SK-N-MC (cell line): Measurements from ENCODE around the gene CT45A8.
"Not testable (repeated sequence)": the region's sequence is repeated elsewhere in the genome, so short reads cannot be mapped to it uniquely, and the experiment has no call there.

ENCODE experiments used
- DNase-seq: peaks from one replicate; pipeline ENCODE4 v3.0.0-alpha.2; 2011; ENCODE audit warnings: low read depth, low spot score
- H3K27ac ChIP-seq: fragments of 200-600 bp; sonication (generic); 2 replicates; pipeline ENCODE4 v1.5.1; 2016; ENCODE audit warnings: mixed run types
- H3K36me3 ChIP-seq: fragments of 200-600 bp; sonication (generic); 2 replicates; pipeline ENCODE4 v1.6.1; 2017; ENCODE audit warnings: antibody characterized with exemption, low read length, mixed read lengths; ENCODE audit not compliant: insufficient read depth
- H3K4me3 ChIP-seq: fragments of 200-600 bp; sonication (generic); 2 replicates; pipeline ENCODE4 v1.5.1; 2016
- H3K9ac ChIP-seq: fragments of 200-600 bp; sonication (generic); 2 replicates; pipeline ENCODE4 v1.8.0; 2017; ENCODE audit warnings: mixed run types, mixed read lengths; ENCODE audit not compliant: insufficient read length
- H3K9me3 ChIP-seq: fragments of 200-600 bp; sonication (generic); 2 replicates; pipeline ENCODE4 v1.6.1; 2017; ENCODE audit warnings: low read depth, mild to moderate bottlenecking, antibody characterized with exemption, low read length, moderate library complexity, mixed read lengths
- EZH2 ChIP-seq: fragments of 200-600 bp; sonication (generic); IDR thresholded peaks from one replicate; pipeline ENCODE4 v1.6.1; 2017; ENCODE audit warnings: antibody characterized with exemption
- FOXP2 ChIP-seq: optimal IDR thresholded peaks from 2 replicates; pipeline ENCODE3; 2011; ENCODE audit warnings: mild to moderate bottlenecking, moderate library complexity; ENCODE audit not compliant: insufficient read depth; ENCODE audit errors: extremely low read length, control extremely low read depth
- POLR2AphosphoS5 ChIP-seq: IDR thresholded peaks from 2 replicates; pipeline ENCODE4 v1.6.1; 2012; ENCODE audit warnings: mild to moderate bottlenecking, low read depth, low read length, borderline replicate concordance

CT45A8 gene, protein sequence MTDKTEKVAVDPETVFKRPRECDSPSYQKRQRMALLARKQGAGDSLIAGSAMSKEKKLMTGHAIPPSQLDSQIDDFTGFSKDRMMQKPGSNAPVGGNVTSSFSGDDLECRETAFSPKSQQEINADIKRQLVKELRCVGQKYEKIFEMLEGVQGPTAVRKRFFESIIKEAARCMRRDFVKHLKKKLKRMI

DNA sequence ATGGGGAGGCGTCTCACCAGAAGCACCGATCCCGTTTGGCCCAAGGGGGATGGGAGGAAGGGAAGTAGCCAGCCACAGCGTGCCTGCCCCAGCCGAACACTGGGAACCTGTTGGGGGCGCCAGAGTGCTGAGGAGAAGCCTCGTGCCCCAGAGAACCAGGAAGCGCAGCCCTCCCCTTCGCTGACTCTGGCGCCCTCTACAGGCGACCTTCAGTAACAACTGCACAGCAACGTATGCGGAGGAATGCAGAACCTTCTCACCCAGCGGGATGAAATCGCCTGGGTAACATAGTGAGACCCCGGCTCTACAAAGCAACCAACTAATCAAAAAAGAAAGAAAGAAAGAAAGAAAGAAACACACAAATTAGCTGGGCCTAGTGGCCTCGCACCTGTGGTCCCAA is at the start of gene CT45A8:
Gene CT45A8 (minus strand): TSS at position 101 of the 400 bp plus-strand sequence. CDS start 3,755 bp downstream, outside the sequence.
- not testable (repeated sequence) for H3K36me3 ChIP-seq, H3K9ac ChIP-seq, DNase-seq

DNA sequence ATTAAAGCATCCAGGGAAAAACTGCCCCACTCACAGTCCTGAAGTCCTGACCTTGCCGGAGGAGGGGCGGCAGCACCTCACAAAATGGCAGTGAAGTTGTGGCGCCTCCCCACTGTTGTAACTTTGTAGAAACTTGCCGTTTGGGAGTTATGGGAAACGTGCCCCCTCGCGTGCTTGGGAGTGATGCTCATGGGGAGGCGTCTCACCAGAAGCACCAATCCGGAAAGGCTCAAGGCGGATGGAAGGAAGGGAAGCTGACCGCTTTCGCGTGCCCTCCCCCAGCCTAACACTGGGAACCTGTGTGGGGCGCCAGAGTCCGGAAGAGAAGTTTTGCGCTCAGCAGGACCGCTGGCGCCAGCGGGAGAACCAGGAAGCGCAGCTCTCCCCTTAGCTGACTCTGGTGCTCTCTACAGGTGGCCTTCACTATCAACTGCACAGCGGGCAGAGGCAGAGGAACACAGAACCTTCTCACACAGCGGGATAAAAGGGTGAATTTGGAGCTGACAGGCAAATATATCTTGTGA is 39.0 kb upstream of the CT45A8 start, which contains the start of the genes CT45A10 and SAGE1:
Gene CT45A10 (minus strand): TSS at position 151 of the 524 bp plus-strand sequence. CDS start 8,100 bp downstream, outside the sequence.
Gene SAGE1 (plus strand): TSS at position 423 of the 524 bp plus-strand sequence. CDS start 2,527 bp downstream, outside the sequence.
- H3K9me3 ChIP-seq: no peaks in the 10 kb centered on the region
- H3K27ac ChIP-seq: no peak within 1 kb of the TSS
- H3K9ac ChIP-seq: no peak within 1 kb of the TSS
- H3K36me3 ChIP-seq: no peaks in the 10 kb centered on the region
- DNase-seq: no peak
- no peak within 1 kb of the TSS for H3K4me3 ChIP-seq
- TF ChIP-seq EZH2 (no peak), FOXP2 (no peak), POLR2AphosphoS5 (no peak)

More for the DNA sequence above, at the start of gene CT45A8:
- not testable (repeated sequence) for H3K4me3 ChIP-seq, H3K9me3 ChIP-seq, H3K27ac ChIP-seq

DNA sequence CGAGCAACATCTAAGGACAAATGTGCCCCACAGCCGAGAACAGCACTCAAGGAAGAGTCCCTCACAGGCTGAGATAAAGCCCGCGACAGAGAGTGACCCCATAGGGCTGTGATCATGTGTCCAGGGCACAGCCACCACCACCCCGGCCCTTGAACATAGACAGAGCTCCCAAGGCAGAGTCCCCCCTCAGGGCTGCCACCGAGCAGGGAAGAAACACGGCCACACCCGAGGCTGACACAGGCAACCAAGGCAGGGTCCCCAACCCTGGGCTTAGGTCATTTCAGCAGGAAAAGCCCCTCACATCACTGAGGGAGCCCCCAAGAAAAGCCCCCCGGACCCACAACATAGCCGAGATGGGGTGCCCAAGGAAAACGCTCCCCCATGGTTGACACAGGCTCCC is 38.4 kb upstream of the CT45A8 start:
- Histone ChIP-seq H3K9me3 (no peaks in the 10 kb centered on the region), H3K36me3 (no peaks in the 10 kb centered on the region), H3K4me3 (no peak overlapping the region), H3K27ac (no peak overlapping the region), H3K9ac (no peak overlapping the region)
- TF ChIP-seq FOXP2 (no peak), EZH2 (no peak), POLR2AphosphoS5 (no peak)
- DNase-seq: no peak

DNA sequence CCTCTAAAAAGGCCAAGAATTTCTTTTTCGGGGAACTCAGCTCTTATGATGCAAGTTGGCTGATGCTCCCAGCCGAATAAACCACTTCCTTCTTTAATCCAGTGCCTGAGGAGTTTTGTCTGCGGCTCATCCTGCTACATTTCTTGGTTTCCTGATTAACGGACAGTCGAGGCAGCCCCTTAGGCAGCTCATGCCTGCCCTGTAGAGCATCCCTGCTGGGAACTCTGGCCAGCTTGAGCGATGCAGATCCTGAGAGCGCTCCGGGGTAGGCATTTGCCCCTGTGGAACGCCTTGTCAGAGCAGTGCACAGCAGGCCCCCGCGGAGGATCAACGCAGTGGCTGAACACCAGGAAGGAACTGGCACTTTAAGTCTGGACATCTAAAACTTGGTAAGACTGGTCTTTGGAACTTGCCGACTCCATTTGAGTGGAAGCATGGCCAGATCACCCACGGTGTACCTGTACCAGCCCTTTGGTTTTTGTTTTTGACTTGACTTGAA is 35.8 kb upstream of the CT45A8 start:
- no peak for DNase-seq
- H3K9ac ChIP-seq: no peak overlapping the region
- no peaks in the 10 kb centered on the region for H3K36me3 ChIP-seq
- no peak overlapping the region for H3K4me3 ChIP-seq
- TF ChIP-seq EZH2: no peak
- TF ChIP-seq POLR2AphosphoS5: no peak
- no peak for TF ChIP-seq FOXP2
- H3K27ac ChIP-seq: no peak overlapping the region
- H3K9me3 ChIP-seq: no peaks in the 10 kb centered on the region

DNA sequence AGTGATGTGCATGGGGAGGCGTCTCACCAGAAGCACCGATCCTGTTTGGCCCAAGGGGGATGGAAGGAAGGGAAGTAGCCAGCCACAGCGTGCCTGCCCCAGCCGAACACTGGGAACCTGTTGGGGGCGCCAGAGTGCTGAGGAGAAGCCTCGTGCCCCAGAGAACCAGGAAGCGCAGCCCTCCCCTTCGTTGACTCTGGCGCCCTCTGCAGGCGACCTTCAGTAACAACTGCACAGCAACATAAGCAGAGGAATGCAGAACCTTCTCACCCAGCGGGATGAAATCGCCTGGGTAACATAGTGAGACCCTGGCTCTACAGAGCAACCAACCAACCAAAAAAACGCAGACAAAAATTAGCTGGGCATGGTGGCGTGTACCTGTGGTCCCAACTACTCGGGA is 34.6 kb upstream of the CT45A8 start:
- H3K4me3 ChIP-seq, H3K36me3 ChIP-seq, H3K9ac ChIP-seq, H3K27ac ChIP-seq, DNase-seq, H3K9me3 ChIP-seq: not testable (repeated sequence)

DNA sequence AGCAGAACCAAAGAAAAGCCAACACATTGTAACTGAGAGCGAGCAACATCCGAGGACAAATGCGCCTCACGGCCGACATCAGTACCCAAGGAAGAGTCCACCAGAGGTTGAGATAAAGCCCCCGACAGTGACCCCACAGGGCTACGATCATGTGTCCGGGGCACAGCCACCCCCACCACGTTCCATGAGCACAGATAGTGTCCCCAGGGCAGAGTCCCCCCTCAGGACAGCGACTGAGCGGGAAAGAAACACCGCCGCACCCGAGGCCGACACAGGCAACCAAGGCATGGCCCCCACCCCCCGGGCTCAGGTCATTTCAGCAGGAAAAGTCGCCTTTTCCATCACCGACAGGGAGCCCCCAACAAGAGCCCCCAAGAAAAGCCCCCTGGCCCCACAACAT is 33.9 kb upstream of the CT45A8 start:
- H3K36me3 ChIP-seq, H3K4me3 ChIP-seq, DNase-seq, H3K9ac ChIP-seq, H3K27ac ChIP-seq, H3K9me3 ChIP-seq: not testable (repeated sequence)

DNA sequence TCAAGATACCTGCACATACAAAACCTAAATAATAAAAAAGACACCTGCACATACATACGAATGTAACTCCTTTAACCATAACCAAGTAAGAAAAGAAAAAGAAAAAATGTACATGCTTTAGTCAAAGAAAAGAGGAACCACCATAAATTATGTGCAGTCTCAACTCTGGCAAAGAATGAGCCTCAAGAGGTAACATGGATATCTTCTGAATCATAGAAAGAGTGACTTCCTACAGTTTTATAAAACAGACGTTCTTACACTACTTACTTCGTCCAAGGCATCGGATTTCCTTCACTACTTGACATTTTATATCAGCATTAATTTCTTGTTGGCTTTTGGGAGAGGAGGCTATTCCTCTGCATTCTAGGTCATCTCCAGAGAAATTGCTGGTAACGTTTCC is 28.4 kb upstream of the CT45A8 start:
- not testable (repeated sequence) for H3K9ac ChIP-seq, H3K9me3 ChIP-seq, DNase-seq, H3K4me3 ChIP-seq, H3K36me3 ChIP-seq, H3K27ac ChIP-seq

DNA sequence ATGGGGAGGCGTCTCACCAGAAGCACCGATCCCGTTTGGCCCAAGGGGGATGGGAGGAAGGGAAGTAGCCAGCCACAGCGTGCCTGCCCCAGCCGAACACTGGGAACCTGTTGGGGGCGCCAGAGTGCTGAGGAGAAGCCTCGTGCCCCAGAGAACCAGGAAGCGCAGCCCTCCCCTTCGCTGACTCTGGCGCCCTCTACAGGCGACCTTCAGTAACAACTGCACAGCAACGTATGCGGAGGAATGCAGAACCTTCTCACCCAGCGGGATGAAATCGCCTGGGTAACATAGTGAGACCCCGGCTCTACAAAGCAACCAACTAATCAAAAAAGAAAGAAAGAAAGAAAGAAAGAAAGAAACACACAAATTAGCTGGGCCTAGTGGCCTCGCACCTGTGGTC is 17.4 kb upstream of the CT45A8 start, which contains the start of gene CT45A9:
Gene CT45A9 (minus strand): TSS at position 101 of the 400 bp plus-strand sequence. CDS start 3,751 bp downstream, outside the sequence.
- not testable (repeated sequence) for H3K4me3 ChIP-seq, DNase-seq, H3K9me3 ChIP-seq, H3K9ac ChIP-seq, H3K27ac ChIP-seq, H3K36me3 ChIP-seq

DNA sequence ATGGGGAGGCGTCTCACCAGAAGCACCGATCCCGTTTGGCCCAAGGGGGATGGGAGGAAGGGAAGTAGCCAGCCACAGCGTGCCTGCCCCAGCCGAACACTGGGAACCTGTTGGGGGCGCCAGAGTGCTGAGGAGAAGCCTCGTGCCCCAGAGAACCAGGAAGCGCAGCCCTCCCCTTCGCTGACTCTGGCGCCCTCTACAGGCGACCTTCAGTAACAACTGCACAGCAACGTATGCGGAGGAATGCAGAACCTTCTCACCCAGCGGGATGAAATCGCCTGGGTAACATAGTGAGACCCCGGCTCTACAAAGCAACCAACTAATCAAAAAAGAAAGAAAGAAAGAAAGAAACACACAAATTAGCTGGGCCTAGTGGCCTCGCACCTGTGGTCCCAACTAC is 17.2 kb downstream of the CT45A8 start, which contains the start of gene CT45A7:
Gene CT45A7 (minus strand): TSS at position 101 of the 400 bp plus-strand sequence. CDS start 3,747 bp downstream, outside the sequence.
- H3K9me3 ChIP-seq, H3K36me3 ChIP-seq, H3K4me3 ChIP-seq, DNase-seq, H3K27ac ChIP-seq, H3K9ac ChIP-seq: not testable (repeated sequence)

DNA sequence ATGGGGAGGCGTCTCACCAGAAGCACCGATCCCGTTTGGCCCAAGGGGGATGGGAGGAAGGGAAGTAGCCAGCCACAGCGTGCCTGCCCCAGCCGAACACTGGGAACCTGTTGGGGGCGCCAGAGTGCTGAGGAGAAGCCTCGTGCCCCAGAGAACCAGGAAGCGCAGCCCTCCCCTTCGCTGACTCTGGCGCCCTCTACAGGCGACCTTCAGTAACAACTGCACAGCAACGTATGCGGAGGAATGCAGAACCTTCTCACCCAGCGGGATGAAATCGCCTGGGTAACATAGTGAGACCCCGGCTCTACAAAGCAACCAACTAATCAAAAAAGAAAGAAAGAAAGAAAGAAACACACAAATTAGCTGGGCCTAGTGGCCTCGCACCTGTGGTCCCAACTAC is 34.4 kb downstream of the CT45A8 start, which contains the start of gene CT45A2:
Gene CT45A2 (minus strand): TSS at position 101 of the 400 bp plus-strand sequence. CDS start 3,747 bp downstream, outside the sequence.
- not testable (repeated sequence) for H3K9ac ChIP-seq, H3K4me3 ChIP-seq, H3K36me3 ChIP-seq, DNase-seq, H3K9me3 ChIP-seq, H3K27ac ChIP-seq

DNA sequence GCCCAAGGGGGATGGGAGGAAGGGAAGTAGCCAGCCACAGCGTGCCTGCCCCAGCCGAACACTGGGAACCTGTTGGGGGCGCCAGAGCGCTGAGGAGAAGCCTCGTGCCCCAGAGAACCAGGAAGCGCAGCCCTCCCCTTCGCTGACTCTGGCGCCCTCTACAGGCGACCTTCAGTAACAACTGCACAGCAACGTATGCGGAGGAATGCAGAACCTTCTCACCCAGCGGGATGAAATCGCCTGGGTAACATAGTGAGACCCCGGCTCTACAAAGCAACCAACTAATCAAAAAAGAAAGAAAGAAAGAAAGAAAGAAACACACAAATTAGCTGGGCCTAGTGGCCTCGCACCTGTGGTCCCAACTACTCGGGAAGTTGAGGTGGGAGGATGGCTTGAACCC is 51.7 kb downstream of the CT45A8 start, which contains the start of gene CT45A6:
Gene CT45A6 (minus strand): TSS at position 101 of the 400 bp plus-strand sequence. CDS start 3,794 bp downstream, outside the sequence.
- not testable (repeated sequence) for H3K27ac ChIP-seq, H3K4me3 ChIP-seq, DNase-seq, H3K36me3 ChIP-seq, H3K9me3 ChIP-seq, H3K9ac ChIP-seq
